GM18519 (cell line): ENCODE measurements around the gene GRIK3.
"Not testable (repeated sequence)": the region's sequence is repeated elsewhere in the genome, so short reads cannot be mapped to it uniquely, and the experiment has no call there.

Source experiments
- ATAC-seq: cut with Tn5 transposase; IDR thresholded peaks from one replicate; pipeline ENCODE4 v1.9.1; 2021; ENCODE audit warnings: mild to moderate bottlenecking, moderate library complexity; ENCODE audit not compliant: unreplicated experiment, low FRiP score

Gene GRIK3

GRCh38 chr1:36950604-36951291 lies 83.6 kb downstream of the GRIK3 start:
- no peak for ATAC-seq

GRCh38 chr1:36948606-36949005 lies 85.7 kb downstream of the GRIK3 start:
- ATAC-seq: no peak

- ATAC-seq: no peak
Measured at GRCh38 chr1:36948147-36948546, 86.2 kb downstream of the GRIK3 start.

GRCh38 chr1:36947384-36947783 lies 86.9 kb downstream of the GRIK3 start:
- no peak for ATAC-seq

- no peak for ATAC-seq
Measured at GRCh38 chr1:36944883-36945282, 89.4 kb downstream of the GRIK3 start.

GRCh38 chr1:36942148-36942547 lies 92.2 kb downstream of the GRIK3 start:
- no peak for ATAC-seq

GRCh38 chr1:36941316-36941978 lies 92.9 kb downstream of the GRIK3 start:
- no peak for ATAC-seq

GRCh38 chr1:36938819-36939218 lies 95.5 kb downstream of the GRIK3 start:
- no peak for ATAC-seq

- ATAC-seq: no peak
Measured at GRCh38 chr1:36937371-36937770, 96.9 kb downstream of the GRIK3 start.

GRCh38 chr1:36934061-36934460 lies 100.3 kb downstream of the GRIK3 start:
- ATAC-seq: no peak

- ATAC-seq: no peak
Measured at GRCh38 chr1:36927826-36928225, 106.5 kb downstream of the GRIK3 start.

- no peak for ATAC-seq
Measured at GRCh38 chr1:36925251-36925650, 109.1 kb downstream of the GRIK3 start.

GRCh38 chr1:36924282-36924811 lies 110.0 kb downstream of the GRIK3 start:
- no peak for ATAC-seq

- ATAC-seq: no peak
Measured at GRCh38 chr1:36922593-36923426, 111.5 kb downstream of the GRIK3 start.

GRCh38 chr1:36922071-36922470 lies 112.2 kb downstream of the GRIK3 start:
- no peak for ATAC-seq

- no peak for ATAC-seq
Measured at GRCh38 chr1:36920801-36921405, 113.4 kb downstream of the GRIK3 start.

GRCh38 chr1:36920371-36920770 lies 113.9 kb downstream of the GRIK3 start:
- ATAC-seq: no peak

GRCh38 chr1:36919491-36920145 lies 114.7 kb downstream of the GRIK3 start:
- ATAC-seq: no peak

GRCh38 chr1:36918604-36919003 lies 115.7 kb downstream of the GRIK3 start:
- ATAC-seq: no peak

- not testable (repeated sequence) for ATAC-seq
Measured at GRCh38 chr1:36916542-36916941, 117.8 kb downstream of the GRIK3 start.
